ENCODE measurements around the gene BNIP3.

The BNIP3 gene

DNA sequence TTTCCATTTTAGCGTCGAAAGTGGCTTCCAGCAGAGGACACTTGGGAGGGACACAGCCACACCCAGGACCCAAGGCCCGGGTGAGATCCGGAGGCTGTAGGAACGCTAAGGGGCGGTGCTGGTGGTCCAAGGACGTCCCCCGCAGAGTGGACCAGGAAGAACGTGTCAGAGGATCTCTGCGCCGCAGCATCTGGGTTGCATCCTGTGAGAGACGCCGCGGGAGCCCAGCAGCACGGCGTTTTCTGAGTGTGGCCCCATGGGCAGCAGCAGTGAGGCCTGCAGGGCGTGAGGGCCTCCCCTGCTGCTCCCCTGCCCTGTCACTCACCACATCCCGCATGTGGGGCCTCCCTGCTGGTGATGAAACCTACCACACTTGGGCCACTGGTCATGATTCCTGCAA is 40.5 kb upstream of the BNIP3 start:
- peaks cover 6% of the 10 kb centered on the region for H3K4me1 Mint-ChIP-seq
- H3K27me3 Mint-ChIP-seq (ENCODE audit: low read depth) = peaks cover 52% of the 10 kb centered on the region
- no peak overlapping the region for H3K27ac Mint-ChIP-seq
- H3K4me3 Mint-ChIP-seq = no peak overlapping the region
- H3K9me3 Mint-ChIP-seq = no peaks in the 10 kb centered on the region
- H3K36me3 Mint-ChIP-seq (ENCODE audit: low read depth) = no peaks in the 10 kb centered on the region
- TF ChIP-seq, protein P1, sequence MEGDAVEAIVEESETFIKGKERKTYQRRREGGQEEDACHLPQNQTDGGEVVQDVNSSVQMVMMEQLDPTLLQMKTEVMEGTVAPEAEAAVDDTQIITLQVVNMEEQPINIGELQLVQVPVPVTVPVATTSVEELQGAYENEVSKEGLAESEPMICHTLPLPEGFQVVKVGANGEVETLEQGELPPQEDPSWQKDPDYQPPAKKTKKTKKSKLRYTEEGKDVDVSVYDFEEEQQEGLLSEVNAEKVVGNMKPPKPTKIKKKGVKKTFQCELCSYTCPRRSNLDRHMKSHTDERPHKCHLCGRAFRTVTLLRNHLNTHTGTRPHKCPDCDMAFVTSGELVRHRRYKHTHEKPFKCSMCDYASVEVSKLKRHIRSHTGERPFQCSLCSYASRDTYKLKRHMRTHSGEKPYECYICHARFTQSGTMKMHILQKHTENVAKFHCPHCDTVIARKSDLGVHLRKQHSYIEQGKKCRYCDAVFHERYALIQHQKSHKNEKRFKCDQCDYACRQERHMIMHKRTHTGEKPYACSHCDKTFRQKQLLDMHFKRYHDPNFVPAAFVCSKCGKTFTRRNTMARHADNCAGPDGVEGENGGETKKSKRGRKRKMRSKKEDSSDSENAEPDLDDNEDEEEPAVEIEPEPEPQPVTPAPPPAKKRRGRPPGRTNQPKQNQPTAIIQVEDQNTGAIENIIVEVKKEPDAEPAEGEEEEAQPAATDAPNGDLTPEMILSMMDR (IDR thresholded peaks at IDR 0.05; ENCODE audit: unreplicated experiment in 3 of 3) = no peak

DNA sequence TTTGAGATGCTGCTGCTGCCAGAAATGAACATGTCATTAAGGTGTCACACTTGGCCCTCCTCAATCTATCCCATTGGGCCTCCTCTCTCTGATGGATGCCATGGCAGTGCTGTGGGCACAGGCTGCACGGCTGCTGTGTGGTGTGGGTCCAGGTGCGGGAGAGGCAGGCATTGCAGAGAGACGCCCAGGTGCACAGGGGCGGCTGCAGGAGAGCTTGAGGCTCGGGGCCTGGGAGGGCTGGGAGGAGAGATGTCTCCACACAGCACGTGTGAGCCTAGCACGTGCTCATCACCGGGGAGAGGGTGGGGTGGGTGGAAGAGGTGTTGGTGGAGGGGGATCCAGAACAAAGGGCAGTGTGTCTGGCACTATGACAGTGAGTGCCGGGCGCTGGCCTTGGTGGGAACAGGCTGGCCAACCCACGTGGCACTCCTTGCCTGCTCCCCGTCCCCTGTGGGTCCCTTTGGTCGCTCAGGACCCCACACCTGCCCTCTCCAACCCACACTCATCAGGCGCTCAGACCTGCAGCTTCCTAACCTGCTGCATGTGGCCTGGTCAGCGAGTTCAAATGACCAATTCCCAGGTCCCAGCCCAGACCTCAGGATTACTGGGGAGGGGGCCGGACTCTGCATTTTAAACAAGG is 39.9 kb upstream of the BNIP3 start:
- H3K36me3 Mint-ChIP-seq (ENCODE audit: low read depth) = no peaks in the 10 kb centered on the region

DNA sequence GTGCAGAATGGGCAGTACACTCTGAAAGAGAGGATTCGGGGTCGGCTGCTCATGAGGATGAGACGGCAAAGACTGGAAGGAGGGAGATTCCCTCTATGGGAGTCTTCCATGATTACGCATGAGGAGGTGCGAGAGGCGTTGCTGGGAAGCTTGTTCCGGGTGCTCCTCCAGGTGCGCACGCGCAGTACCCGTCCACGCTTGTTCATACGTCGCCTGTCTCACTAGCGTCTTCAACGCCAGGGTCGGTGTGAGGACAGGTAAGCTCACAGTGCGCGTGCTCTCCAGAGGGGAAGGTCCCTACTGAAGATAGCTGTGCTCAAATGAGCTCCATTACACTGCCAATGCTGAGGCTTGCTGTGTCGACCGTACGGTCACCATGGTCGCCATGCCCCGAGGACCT is 39.3 kb upstream of the BNIP3 start:
- Mint-ChIP-seq H3K9me3 (no peaks in the 10 kb centered on the region), H3K4me1 (peaks cover 6% of the 10 kb centered on the region), H3K27me3 (ENCODE audit: low read depth) (peaks cover 47% of the 10 kb centered on the region), H3K4me3 (no peak overlapping the region), H3K36me3 (ENCODE audit: low read depth) (no peaks in the 10 kb centered on the region), H3K27ac (no peak overlapping the region)
- TF ChIP-seq, protein P1 (IDR thresholded peaks at IDR 0.05; ENCODE audit: unreplicated experiment in 3 of 3) = no peak

More for the DNA sequence above, 39.9 kb upstream of the BNIP3 start:
- Mint-ChIP-seq H3K4me3 (no peak overlapping the region), H3K9me3 (no peaks in the 10 kb centered on the region), H3K27ac (no peak overlapping the region), H3K27me3 (ENCODE audit: low read depth) (peaks cover 47% of the 10 kb centered on the region), H3K4me1 (peaks cover 6% of the 10 kb centered on the region)
- TF ChIP-seq, protein P1 (IDR thresholded peaks at IDR 0.05; ENCODE audit: unreplicated experiment in 3 of 3) = no peak

DNA sequence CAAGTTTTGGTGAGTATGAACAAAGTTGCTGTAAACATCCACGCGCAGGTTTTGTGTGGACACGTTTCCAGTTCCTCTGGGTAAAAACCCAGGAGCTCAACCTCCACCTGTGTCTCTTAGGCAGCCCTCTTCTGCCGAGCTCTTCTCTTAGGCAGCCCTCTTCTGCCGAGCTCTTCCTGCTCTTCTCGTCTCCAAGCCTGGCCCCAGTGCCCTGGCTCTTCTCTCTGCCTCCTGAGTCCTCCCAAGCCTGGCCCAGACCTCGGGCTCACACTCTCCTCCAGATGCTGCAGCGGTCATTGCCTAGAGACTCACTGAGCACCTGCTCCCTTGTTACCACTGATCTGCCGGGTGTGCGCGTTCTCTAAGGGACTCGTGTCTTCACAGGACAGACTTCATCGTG is 38.7 kb upstream of the BNIP3 start:
- peaks cover 48% of the 10 kb centered on the region for H3K27me3 Mint-ChIP-seq (ENCODE audit: low read depth)

DNA sequence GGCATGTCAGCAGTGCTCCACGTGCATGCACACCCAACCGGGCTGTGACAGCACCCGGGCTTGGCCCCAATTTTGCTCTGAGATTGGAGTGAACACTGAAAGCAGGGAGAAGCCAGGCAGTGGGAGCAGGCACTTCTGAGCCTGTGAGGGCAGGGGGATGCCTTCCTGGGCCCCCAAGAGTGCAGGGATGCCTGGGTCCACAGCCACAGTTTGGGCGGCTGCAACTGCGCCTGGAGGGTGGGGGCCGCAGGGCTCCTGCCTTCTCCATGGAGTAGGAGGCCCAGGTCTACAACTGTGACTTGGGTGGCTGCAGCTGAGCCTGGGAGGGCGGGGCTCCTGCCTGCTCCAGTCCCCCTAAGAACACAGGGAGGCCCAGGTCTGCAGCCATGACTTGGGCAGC is 37.6 kb upstream of the BNIP3 start:
- Mint-ChIP-seq H3K36me3 (ENCODE audit: low read depth) (no peaks in the 10 kb centered on the region), H3K27me3 (ENCODE audit: low read depth) (peaks cover 38% of the 10 kb centered on the region), H3K9me3 (no peaks in the 10 kb centered on the region), H3K4me1 (peaks cover 6% of the 10 kb centered on the region), H3K4me3 (no peak overlapping the region), H3K27ac (no peak overlapping the region)
- TF ChIP-seq, protein P1 (IDR thresholded peaks at IDR 0.05; ENCODE audit: unreplicated experiment in 3 of 3) = no peak

More for the DNA sequence above, 38.7 kb upstream of the BNIP3 start:
- Mint-ChIP-seq H3K27ac (no peak overlapping the region), H3K9me3 (no peaks in the 10 kb centered on the region), H3K36me3 (ENCODE audit: low read depth) (no peaks in the 10 kb centered on the region), H3K4me3 (no peak overlapping the region), H3K4me1 (peaks cover 6% of the 10 kb centered on the region)
- TF ChIP-seq, protein P1 (IDR thresholded peaks at IDR 0.05; ENCODE audit: unreplicated experiment in 3 of 3) = no peak

DNA sequence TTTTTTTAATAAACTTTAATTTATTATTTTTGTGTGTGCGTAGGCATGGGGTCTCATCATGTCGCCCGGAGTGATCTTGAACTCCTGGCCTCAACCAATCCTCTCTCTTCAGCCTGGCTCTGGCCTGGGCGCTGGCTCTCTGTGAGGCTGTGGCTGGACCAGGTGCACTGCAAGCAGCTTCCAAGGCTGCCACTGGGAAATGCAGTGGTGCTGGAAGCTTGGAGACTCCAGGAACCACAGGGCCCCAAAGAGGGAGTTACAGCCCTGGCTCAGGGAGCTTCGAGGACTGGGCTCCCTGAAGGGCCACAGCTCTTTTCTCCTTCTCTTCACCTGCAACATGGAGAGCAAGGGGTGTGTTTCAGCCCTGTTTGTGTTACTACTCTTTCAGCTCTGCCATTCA is 36.7 kb upstream of the BNIP3 start:
- no peak overlapping the region for H3K4me3 Mint-ChIP-seq
- H3K4me1 Mint-ChIP-seq = peaks cover 6% of the 10 kb centered on the region
- no peaks in the 10 kb centered on the region for H3K9me3 Mint-ChIP-seq
- H3K36me3 Mint-ChIP-seq (ENCODE audit: low read depth) = no peaks in the 10 kb centered on the region
- TF ChIP-seq, protein P1 (IDR thresholded peaks at IDR 0.05; ENCODE audit: unreplicated experiment in 3 of 3) = no peak
- H3K27ac Mint-ChIP-seq = no peak overlapping the region
- peaks cover 29% of the 10 kb centered on the region for H3K27me3 Mint-ChIP-seq (ENCODE audit: low read depth)
